Stimulated activated CD4-positive, alpha-beta T cell treated with anti-CD3 and anti-CD28 coated beads, Interleukin-12 subunit alpha, Interleukin-12 subunit beta, amount 100 ng/mL, for 24 hours (primary cell): Measurements from ENCODE around the gene CCNI2.

ENCODE experiments used
- DNase-seq, 2 experiments: peaks; one replicate each; pipeline ENCODE4 v3.0.0-alpha.2; 2020; ENCODE audit warnings: low read depth in 2 of 2

Gene CCNI2

GRCh38 chr5:132746954-132747615 lies at the start of gene CCNI2:
Gene CCNI2, plus strand, starts transcription at chr5:132747426. Its CDS starts 70 bp downstream, at chr5:132747496.
- DNase-seq = peak; percentile 31 to 45

- DNase-seq = no peak
Observed at GRCh38 chr5:132704875-132705274, 42.4 kb upstream of the CCNI2 start.

- DNase-seq = no peak
Observed at GRCh38 chr5:132708645-132709044, 38.6 kb upstream of the CCNI2 start.

GRCh38 chr5:132714456-132715307 lies 32.5 kb upstream of the CCNI2 start:
- no peak for DNase-seq

- DNase-seq = no peak
Observed at GRCh38 chr5:132718544-132719312, 28.5 kb upstream of the CCNI2 start.

GRCh38 chr5:132725745-132726144 lies 21.5 kb upstream of the CCNI2 start:
- no peak for DNase-seq

- no peak for DNase-seq
Observed at GRCh38 chr5:132729896-132730295, 17.3 kb upstream of the CCNI2 start.

GRCh38 chr5:132733499-132734148 lies 13.6 kb upstream of the CCNI2 start:
- no peak for DNase-seq

- no peak for DNase-seq
Observed at GRCh38 chr5:132734687-132735086, 12.5 kb upstream of the CCNI2 start.

- DNase-seq = peak; percentile 97 to 99
Observed at GRCh38 chr5:132736853-132737833, 10.1 kb upstream of the CCNI2 start, which contains the start of gene KIF3A. Gene KIF3A, minus strand, starts transcription at chr5:132737546. Its CDS starts 127 bp downstream, at chr5:132737419.

GRCh38 chr5:132737982-132738681 lies 9.1 kb upstream of the CCNI2 start:
- DNase-seq = no peak

- DNase-seq = no peak
Observed at GRCh38 chr5:132739232-132739631, 8.0 kb upstream of the CCNI2 start.

GRCh38 chr5:132742158-132742557 lies 5.1 kb upstream of the CCNI2 start:
- DNase-seq = no peak

GRCh38 chr5:132742626-132743025 lies 4.6 kb upstream of the CCNI2 start:
- no peak for DNase-seq

- no peak for DNase-seq
Observed at GRCh38 chr5:132744659-132745058, 2.6 kb upstream of the CCNI2 start.

- no peak for DNase-seq
Observed at GRCh38 chr5:132746592-132746953, 653 bp upstream of the CCNI2 start.

GRCh38 chr5:132747616-132748440 lies 602 bp downstream of the CCNI2 start:
- DNase-seq = peak in 1 of 2 experiments; percentile 26

- DNase-seq = no peak
Observed at GRCh38 chr5:132748522-132749000, 1.3 kb downstream of the CCNI2 start.

- no peak for DNase-seq
Observed at GRCh38 chr5:132749506-132749905, 2.3 kb downstream of the CCNI2 start.
